Omental fat pad (tissue), 4 donors: ENCODE data around the gene PLA2G4A. TPM values are rescaled to one million over a fixed set of nuclear protein-coding genes. Genes with fewer than 3 reads are reported as not detected.

Experiments used
- ATAC-seq: fragments of 150-250 bp; one replicate; pipeline ENCODE4 v1.9.1; 2016; ENCODE audit warnings: mild to moderate bottlenecking, moderate library complexity; ENCODE audit not compliant: low FRiP score
- DNase-seq: peaks from one replicate; pipeline ENCODE4 v3.0.0-alpha.2; 2019; ENCODE audit warnings: low spot score
- total RNA-seq, 4 donors: library from RNA; depleted of rRNA; stranded (reverse); fragments of >200 nt; gene quantifications; one replicate each; pipeline ENCODE4 v1.1.0, GENCODE V29; 2016
- TF ChIP-seq, protein P1 (sequence below), 3 donors: fragments of 450-650 bp; IDR thresholded peaks; one replicate each; pipeline ENCODE4 v1.5.1; 2016 to 2017; ENCODE audit warnings: antibody characterized with exemption in 3 of 3, mild to moderate bottlenecking in 3 of 3, moderate library complexity in 2 of 3

Gene PLA2G4A
- total RNA-seq, 4 donors from 2014 or later: 8.8 to 26.8 (median 12.4) TPM

- DNase-seq (no peak), ATAC-seq (no peak)
- TF ChIP-seq, protein P1, sequence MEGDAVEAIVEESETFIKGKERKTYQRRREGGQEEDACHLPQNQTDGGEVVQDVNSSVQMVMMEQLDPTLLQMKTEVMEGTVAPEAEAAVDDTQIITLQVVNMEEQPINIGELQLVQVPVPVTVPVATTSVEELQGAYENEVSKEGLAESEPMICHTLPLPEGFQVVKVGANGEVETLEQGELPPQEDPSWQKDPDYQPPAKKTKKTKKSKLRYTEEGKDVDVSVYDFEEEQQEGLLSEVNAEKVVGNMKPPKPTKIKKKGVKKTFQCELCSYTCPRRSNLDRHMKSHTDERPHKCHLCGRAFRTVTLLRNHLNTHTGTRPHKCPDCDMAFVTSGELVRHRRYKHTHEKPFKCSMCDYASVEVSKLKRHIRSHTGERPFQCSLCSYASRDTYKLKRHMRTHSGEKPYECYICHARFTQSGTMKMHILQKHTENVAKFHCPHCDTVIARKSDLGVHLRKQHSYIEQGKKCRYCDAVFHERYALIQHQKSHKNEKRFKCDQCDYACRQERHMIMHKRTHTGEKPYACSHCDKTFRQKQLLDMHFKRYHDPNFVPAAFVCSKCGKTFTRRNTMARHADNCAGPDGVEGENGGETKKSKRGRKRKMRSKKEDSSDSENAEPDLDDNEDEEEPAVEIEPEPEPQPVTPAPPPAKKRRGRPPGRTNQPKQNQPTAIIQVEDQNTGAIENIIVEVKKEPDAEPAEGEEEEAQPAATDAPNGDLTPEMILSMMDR (IDR thresholded peaks at IDR 0.05): no peak
These were observed 137.7 kb downstream of the PLA2G4A start for GRCh38 chr1:186966456-186966855.

DNA sequence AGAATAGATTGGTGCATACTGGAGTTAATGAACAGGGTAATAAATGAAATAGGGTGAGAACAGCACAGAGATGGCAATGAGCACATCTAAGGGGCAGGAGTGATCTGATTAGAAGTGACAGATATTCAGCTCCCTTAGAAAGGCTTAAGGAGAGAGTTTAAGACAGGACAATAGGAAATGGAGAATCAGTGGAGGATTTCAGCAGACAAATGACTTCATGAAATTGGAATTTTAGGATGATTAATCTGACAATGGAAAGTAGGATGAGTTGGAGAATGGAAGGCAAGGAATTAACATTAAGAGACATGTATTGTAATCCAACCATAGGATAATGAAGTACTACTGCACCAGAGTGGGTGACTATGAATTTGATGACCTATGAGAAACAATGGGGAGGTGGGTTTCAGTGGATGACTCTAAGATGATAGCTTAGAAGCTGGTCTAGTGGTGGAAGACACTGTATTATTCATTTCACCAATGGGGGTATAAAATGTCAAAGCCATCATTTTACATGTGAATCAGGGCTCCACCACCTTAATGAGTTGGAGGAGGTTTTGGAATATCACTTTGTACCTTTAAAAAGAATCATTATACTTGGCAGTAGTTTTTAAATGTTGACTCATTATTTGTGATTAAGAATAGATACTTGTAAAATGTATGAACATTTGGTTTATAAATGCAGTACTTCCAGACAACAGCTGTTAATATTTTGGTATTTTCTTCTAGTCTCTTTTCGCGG lies 139.1 kb downstream of the PLA2G4A start:
- no peak for DNase-seq
- TF ChIP-seq, protein P1 (IDR thresholded peaks at IDR 0.05): no peak
- ATAC-seq: peak; percentile 57

- TF ChIP-seq, protein P1 (IDR thresholded peaks at IDR 0.05): no peak
- ATAC-seq (peak; percentile 73), DNase-seq (no peak)
These were observed 146.0 kb downstream of the PLA2G4A start for GRCh38 chr1:186974774-186975181.

DNA sequence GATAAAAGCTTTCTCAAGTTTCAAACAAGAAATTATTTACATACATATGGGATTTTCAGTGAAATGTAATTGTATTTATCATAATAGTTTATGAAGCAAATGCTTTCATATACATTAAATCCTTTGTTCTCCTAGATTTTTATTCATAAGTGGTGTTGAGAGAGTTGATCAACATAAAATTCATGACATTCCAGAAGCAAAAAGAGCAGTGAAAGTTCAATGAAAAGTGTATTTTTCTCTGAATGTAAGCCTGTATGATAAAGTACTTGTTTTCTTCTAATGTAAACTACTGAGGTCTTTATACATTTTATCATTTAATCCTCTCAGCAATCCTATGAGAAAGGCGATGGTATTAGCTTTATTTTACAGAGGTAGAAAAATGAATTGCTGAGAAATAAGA lies 146.5 kb downstream of the PLA2G4A start:
- ATAC-seq (no peak), DNase-seq (no peak)
- TF ChIP-seq, protein P1 (IDR thresholded peaks at IDR 0.05): no peak

DNA sequence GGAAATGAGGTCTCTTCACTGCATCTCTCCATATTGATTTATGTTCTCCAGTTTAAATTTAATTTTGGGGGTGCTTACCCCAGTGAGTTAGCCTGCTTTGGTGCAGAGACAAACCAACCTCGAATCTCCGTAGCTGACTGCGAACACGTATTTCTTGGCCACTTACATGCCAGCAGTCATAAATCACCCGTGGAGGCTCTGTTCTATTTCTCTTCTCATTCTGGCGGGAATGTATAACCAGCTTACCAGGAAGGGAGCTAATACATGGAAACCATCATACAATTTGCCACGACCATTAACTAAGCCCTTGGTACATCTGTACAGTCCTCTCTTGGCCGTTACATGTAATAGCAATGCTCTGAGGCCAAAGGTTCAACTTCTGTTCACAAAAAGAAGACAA lies 148.0 kb downstream of the PLA2G4A start:
- DNase-seq: no peak
- TF ChIP-seq, protein P1 (IDR thresholded peaks at IDR 0.05): no peak
- no peak for ATAC-seq

DNA sequence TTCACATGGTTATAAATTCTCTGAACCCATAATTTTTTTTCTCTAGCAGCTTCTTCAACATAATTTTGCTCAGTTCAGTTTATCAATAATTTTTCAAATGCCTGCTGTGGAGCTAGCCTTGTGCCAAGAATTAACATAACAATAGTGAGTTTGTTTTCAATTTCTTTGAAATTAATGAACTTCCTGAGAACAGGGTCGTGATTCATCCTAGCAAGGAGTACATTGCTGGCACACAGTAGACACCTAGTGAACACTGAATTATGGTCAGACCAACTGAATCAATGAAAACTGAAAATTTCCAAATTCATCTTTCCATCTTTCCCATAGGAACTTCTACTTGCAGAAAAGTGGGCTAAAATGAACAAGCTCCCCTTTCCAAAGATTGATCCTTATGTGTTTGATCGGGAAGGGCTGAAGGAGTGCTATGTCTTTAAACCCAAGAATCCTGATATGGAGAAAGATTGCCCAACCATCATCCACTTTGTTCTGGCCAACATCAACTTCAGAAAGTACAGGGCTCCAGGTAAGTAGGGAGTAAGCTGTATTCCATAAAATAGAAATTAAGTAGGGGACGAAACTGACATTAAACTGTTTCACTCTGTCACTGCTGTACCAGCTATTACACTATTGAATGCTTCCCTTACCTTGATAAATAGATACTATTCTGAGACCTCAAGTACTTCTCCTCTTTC lies 148.7 kb downstream of the PLA2G4A start:
- DNase-seq: no peak
- ATAC-seq: no peak
- TF ChIP-seq, protein P1 (IDR thresholded peaks at IDR 0.05): no peak
